Erythroblast (primary cell): ENCODE measurements around the gene TCEAL3.

Experiments
- GATA1 ChIP-seq: IDR thresholded peaks from 2 replicates; pipeline ENCODE4 v1.6.1; 2011; ENCODE audit warnings: low read depth, mild to moderate bottlenecking, control low read depth, low read length, moderate library complexity
- POLR2A ChIP-seq: IDR thresholded peaks from 2 replicates; pipeline ENCODE4 v1.6.1; 2011; ENCODE audit warnings: mild to moderate bottlenecking, low read length

- TF ChIP-seq POLR2A (no peak), GATA1 (no peak)
These were observed 20.9 kb downstream of the TCEAL3 start, which contains the start of gene TCEAL1 for GRCh38 chrX:103628386-103629317.
